ENCODE data around the gene CEACAM20. TPM values are rescaled to one million over a fixed set of nuclear protein-coding genes. Genes with fewer than 3 reads are reported as not detected.

CEACAM20 gene
- total and polyA plus RNA-seq, 2 of the 13 experiments (the other 11 are each of a cell fraction or from before 2014, with no cell fraction given), result 0.04 TPM; not detected in 1

DNA sequence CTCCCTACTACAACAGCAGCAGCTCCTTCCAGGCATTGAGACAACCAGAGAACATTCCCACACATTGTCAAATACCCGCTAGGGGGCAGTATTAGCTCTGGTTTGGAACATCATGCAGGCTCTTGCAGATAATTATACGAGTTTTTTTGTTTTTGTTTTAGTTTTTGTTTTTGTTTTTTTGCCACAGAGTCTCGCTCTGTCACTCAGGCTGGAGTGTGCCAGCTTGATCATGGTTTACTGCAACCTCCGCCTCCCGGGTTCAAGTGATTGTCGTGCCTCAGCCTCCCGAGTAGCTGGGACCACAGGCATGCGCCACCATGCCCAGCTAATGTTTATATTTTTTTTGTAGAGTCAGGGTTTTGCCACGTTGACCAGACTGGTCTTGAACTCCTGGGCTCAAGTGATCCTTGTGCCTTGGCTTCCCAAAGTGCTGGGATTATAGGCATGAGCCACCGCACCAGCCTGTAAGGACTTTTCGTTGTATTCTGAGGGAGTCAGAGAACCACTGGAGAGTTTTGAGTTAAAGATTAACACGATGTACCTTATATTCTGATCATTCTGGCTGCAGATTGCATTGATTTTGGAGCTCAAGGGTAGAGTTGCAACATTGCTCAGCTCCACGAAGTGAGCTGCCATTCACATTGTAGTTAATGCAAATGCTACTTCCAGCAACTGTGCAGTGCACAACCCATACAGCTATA, 41.7 kb upstream of the CEACAM20 start (continued):
- TF ChIP-seq CENPX (CRISPR knock-in tag; IDR thresholded peaks at IDR 0.05), result no peak
- no peak for TF ChIP-seq TRIM24 (CRISPR knock-in tag; IDR thresholded peaks at IDR 0.05)
- peak; percentile 31; the same call in 1 of the 2 replicates for TF ChIP-seq GMEB1 (CRISPR knock-in tag; IDR thresholded peaks at IDR 0.05; ENCODE audit: borderline replicate concordance)
- 0 out of 4 replicates have a peak, but pooled peaks of 1 of the 2 experiments have one; percentile 19 for TF ChIP-seq KLF16 (CRISPR knock-in tag; IDR thresholded peaks at IDR 0.05)
- peak; percentile 46; the same call in 1 of the 2 replicates for TF ChIP-seq CCDC6 (CRISPR knock-in tag; IDR thresholded peaks at IDR 0.05)
- 0 out of 2 replicates have a peak, but pooled peaks have one; percentile 18 for TF ChIP-seq KAT8 (CRISPR knock-in tag; IDR thresholded peaks at IDR 0.05)
- TF ChIP-seq IKZF1 (IDR thresholded peaks at IDR 0.05), result no peak
- no peak for TF ChIP-seq GPBP1L1 (CRISPR knock-in tag; IDR thresholded peaks at IDR 0.05)
- peak; percentile 85 for TF ChIP-seq HNF4A (CRISPR knock-in tag; IDR thresholded peaks at IDR 0.05)
- TF ChIP-seq, protein P1, sequence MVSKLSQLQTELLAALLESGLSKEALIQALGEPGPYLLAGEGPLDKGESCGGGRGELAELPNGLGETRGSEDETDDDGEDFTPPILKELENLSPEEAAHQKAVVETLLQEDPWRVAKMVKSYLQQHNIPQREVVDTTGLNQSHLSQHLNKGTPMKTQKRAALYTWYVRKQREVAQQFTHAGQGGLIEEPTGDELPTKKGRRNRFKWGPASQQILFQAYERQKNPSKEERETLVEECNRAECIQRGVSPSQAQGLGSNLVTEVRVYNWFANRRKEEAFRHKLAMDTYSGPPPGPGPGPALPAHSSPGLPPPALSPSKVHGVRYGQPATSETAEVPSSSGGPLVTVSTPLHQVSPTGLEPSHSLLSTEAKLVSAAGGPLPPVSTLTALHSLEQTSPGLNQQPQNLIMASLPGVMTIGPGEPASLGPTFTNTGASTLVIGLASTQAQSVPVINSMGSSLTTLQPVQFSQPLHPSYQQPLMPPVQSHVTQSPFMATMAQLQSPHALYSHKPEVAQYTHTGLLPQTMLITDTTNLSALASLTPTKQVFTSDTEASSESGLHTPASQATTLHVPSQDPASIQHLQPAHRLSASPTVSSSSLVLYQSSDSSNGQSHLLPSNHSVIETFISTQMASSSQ (IDR thresholded peaks at IDR 0.05; ENCODE audit: low read depth), result peak; percentile 92
- TF ChIP-seq, protein P1 (CRISPR knock-in tag; IDR thresholded peaks at IDR 0.05; ENCODE audit: borderline replicate concordance), result peak; percentile 77
- peak; percentile 66; the same call in 1 of the 2 replicates for TF ChIP-seq ZMYM3 (CRISPR knock-in tag; IDR thresholded peaks at IDR 0.05)
- TF ChIP-seq, protein P2, sequence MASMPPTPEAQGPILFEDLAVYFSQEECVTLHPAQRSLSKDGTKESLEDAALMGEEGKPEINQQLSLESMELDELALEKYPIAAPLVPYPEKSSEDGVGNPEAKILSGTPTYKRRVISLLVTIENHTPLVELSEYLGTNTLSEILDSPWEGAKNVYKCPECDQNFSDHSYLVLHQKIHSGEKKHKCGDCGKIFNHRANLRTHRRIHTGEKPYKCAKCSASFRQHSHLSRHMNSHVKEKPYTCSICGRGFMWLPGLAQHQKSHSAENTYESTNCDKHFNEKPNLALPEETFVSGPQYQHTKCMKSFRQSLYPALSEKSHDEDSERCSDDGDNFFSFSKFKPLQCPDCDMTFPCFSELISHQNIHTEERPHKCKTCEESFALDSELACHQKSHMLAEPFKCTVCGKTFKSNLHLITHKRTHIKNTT (CRISPR knock-in tag; IDR thresholded peaks at IDR 0.05), result no peak
- TF ChIP-seq TBX2 (CRISPR knock-in tag; IDR thresholded peaks at IDR 0.05; ENCODE audit: borderline replicate concordance), result peak; percentile 55
- TF ChIP-seq TRIM22 (IDR thresholded peaks at IDR 0.05), result no peak
- peak; percentile 46 for TF ChIP-seq ASH2L (IDR thresholded peaks at IDR 0.05; ENCODE audit: insufficient read length, low read depth, low read length)
- peak; percentile 94 for TF ChIP-seq ZNF460 (CRISPR knock-in tag; IDR thresholded peaks at IDR 0.05; ENCODE audit: borderline replicate concordance)
- no peak for TF ChIP-seq IRF9 (CRISPR knock-in tag; IDR thresholded peaks at IDR 0.05; ENCODE audit: borderline replicate concordance)

Measured in HepG2 (cell line).